Spleen (tissue), 11 donors: ENCODE measurements around the gene NLN. TPM values are rescaled to one million over a fixed set of nuclear protein-coding genes. Genes with fewer than 3 reads are reported as not detected.
A peak's percentile ranks its signal among the peaks of the same experiment; 100 is the strongest.

Source experiments
- DNase-seq: peaks from one replicate; pipeline ENCODE4 v3.0.0-alpha.2; 2020
- H3K27ac ChIP-seq, 8 donors: fragments of 200-600 bp; sonication (generic) in 7 of 8; 1 replicate in 4 of 8; 2 replicates in 4 of 8; pipeline versions ENCODE4 v1.5.0 to v1.8.0; 2016 to 2021; ENCODE audit warnings: inconsistent platforms in 4 of 8, mild to moderate bottlenecking in 4 of 8, moderate library complexity in 1 of 8
- H3K27me3 ChIP-seq, 7 donors: fragments of 200-600 bp; sonication (generic) in 6 of 7; replicated peaks in 1 of 7; 1 replicate in 4 of 7; 2 replicates in 3 of 7; pipeline versions ENCODE4 v1.5.0 to v1.8.0; 2016 to 2021; ENCODE audit warnings: inconsistent platforms in 3 of 7, mild to moderate bottlenecking in 1 of 7
- H3K36me3 ChIP-seq, 6 donors: fragments of 200-600 bp; sonication (generic) in 5 of 6; 1 replicate in 4 of 6; 2 replicates in 2 of 6; pipeline versions ENCODE4 v1.5.0 to v1.8.0; 2016 to 2021; ENCODE audit warnings: inconsistent platforms in 2 of 6
- H3K4me1 ChIP-seq, 6 donors: fragments of 200-600 bp; sonication (generic) in 5 of 6; 1 replicate in 3 of 6; 2 replicates in 3 of 6; pipeline versions ENCODE4 v1.5.0 to v1.8.0; 2016 to 2021; ENCODE audit warnings: inconsistent platforms in 3 of 6
- H3K4me3 ChIP-seq, 8 donors: fragments of 200-600 bp; sonication (generic) in 7 of 8; 1 replicate in 4 of 8; 2 replicates in 4 of 8; pipeline versions ENCODE4 v1.5.0 to v1.8.0; 2016 to 2021; ENCODE audit warnings: inconsistent platforms in 4 of 8, mild to moderate bottlenecking in 4 of 8, moderate library complexity in 2 of 8
- H3K9me3 ChIP-seq, 8 donors: fragments of 200-600 bp; sonication (generic) in 7 of 8; 1 replicate in 4 of 8; 2 replicates in 4 of 8; pipeline versions ENCODE4 v1.5.0 to v1.8.0; 2016 to 2021; ENCODE audit warnings: inconsistent platforms in 4 of 8
- POLR2A ChIP-seq, 3 donors: fragments of 450-650 bp; IDR thresholded peaks; one replicate each; pipeline ENCODE4 v1.5.1; 2017; ENCODE audit warnings: antibody characterized with exemption in 3 of 3, mild to moderate bottlenecking in 1 of 3
- POLR2AphosphoS5 ChIP-seq, 3 donors: sonication (generic); formaldehyde crosslinking; IDR thresholded peaks; one replicate each; pipeline ENCODE4 v1.5.1; 2017; ENCODE audit warnings: antibody characterized with exemption in 3 of 3
- WGBS, 5 donors: extraction: QIAGEN DNeasy Blood & Tissue Kit in 3 of 5; methylation state at CpG; one replicate each; pipeline versions ENCODE4 v1.1.5 to v1.1.7; 2013 to 2018; 5-methylcytosine and 5-hydroxymethylcytosine counted together
- intact Hi-C: fragments of 100-400 bp; cut with DNase I; formaldehyde crosslinking; loops from one replicate; pipeline ENCODE4 v1.15.0; 2023; ENCODE audit warnings: low total_unique reads
- polyA plus RNA-seq, 3 donors: library from polyadenylated mRNA; stranded (reverse); fragments of 200-250 nt; gene quantifications; one replicate each; pipeline ENCODE4 v1.2.1, GENCODE V29; 2013
- total RNA-seq, 7 donors: library from RNA; depleted of rRNA in 3 of 7; stranded (reverse); fragments of >200 nt in 3 of 7; fragmentation: NEBNext Ultra II Directional in 4 of 7; extraction: Animal tissue kit (Norgen Biotek cat#: 25700) in 4 of 7; gene quantifications; one replicate each; pipeline versions ENCODE4 v1.1.0 to v1.2.1, GENCODE V29; 2016 to 2021
- TF ChIP-seq, protein P1 (sequence below), 11 experiments: fragments of 200-600 bp in 7 of 11; fragments of 450-650 bp in 4 of 11; sonication (generic) in 4 of 11; IDR thresholded peaks in 8 of 11; conservative IDR thresholded peaks in 3 of 11; 1 replicate in 7 of 11; 2 replicates in 4 of 11; pipeline versions ENCODE4 v1.4.0 to v1.8.0; 2016 to 2021; ENCODE audit warnings: antibody characterized with exemption in 11 of 11, inconsistent platforms in 4 of 11, mild to moderate bottlenecking in 1 of 11
- donor health status: healthy with polysubstance abuse.
- donor health status: DM: no; HTN: no; CAD: no; lungs with moderate emphysema.
- donor health status: DM: no; HTN: no; CAD: no.
- donor health status: Bipolar disorder and iron deficiency.
- donor health status: healthy.
- donor health status: DM: no; HTN: no; CAD: no.
- donor health status: DM: yes; HTN: yes; CAD: no.

Gene NLN
- total and polyA plus RNA-seq, 10 donors = 1.3 to 24.8 (median 9.0) TPM

GRCh38 chr5:65862384-65862783 lies 140.4 kb downstream of the NLN start:
- H3K4me3 ChIP-seq = no peak overlapping the region
- no peak overlapping the region for H3K27ac ChIP-seq
- intact Hi-C loops = no loop called here
- DNase-seq = no peak
- peaks cover 0 to 9% (median 2%) of the 10 kb centered on the region in 6 donors for H3K4me1 ChIP-seq
- no peaks in the 10 kb centered on the region for H3K27me3 ChIP-seq
- TF ChIP-seq POLR2A (IDR thresholded peaks at IDR 0.05) = no peak
- TF ChIP-seq, protein P1, sequence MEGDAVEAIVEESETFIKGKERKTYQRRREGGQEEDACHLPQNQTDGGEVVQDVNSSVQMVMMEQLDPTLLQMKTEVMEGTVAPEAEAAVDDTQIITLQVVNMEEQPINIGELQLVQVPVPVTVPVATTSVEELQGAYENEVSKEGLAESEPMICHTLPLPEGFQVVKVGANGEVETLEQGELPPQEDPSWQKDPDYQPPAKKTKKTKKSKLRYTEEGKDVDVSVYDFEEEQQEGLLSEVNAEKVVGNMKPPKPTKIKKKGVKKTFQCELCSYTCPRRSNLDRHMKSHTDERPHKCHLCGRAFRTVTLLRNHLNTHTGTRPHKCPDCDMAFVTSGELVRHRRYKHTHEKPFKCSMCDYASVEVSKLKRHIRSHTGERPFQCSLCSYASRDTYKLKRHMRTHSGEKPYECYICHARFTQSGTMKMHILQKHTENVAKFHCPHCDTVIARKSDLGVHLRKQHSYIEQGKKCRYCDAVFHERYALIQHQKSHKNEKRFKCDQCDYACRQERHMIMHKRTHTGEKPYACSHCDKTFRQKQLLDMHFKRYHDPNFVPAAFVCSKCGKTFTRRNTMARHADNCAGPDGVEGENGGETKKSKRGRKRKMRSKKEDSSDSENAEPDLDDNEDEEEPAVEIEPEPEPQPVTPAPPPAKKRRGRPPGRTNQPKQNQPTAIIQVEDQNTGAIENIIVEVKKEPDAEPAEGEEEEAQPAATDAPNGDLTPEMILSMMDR (IDR thresholded peaks at IDR 0.05 in 8 of 11, conservative IDR thresholded peaks at IDR 0.05 in 3 of 11) = no peak
- TF ChIP-seq POLR2AphosphoS5 (IDR thresholded peaks at IDR 0.05) = no peak
- no peaks in the 10 kb centered on the region for H3K9me3 ChIP-seq
- no peaks in the 10 kb centered on the region for H3K36me3 ChIP-seq

GRCh38 chr5:65863747-65864146 lies 141.7 kb downstream of the NLN start:
- H3K36me3 ChIP-seq = no peaks in the 10 kb centered on the region
- intact Hi-C loops = no loop called here
- DNase-seq = no peak
- 86 to 93% (median 93%) methylated on average over 2 of the region's 2 CpGs for WGBS, 5 donors
- H3K4me3 ChIP-seq = no peak overlapping the region
- H3K9me3 ChIP-seq = no peaks in the 10 kb centered on the region
- no peak for TF ChIP-seq POLR2A (IDR thresholded peaks at IDR 0.05)
- TF ChIP-seq POLR2AphosphoS5 (IDR thresholded peaks at IDR 0.05) = no peak
- TF ChIP-seq, protein P1 (IDR thresholded peaks at IDR 0.05 in 8 of 11, conservative IDR thresholded peaks at IDR 0.05 in 3 of 11) = no peak
- no peaks in the 10 kb centered on the region for H3K27me3 ChIP-seq
- peaks cover 0 to 13% (median 2%) of the 10 kb centered on the region in 6 donors for H3K4me1 ChIP-seq
- H3K27ac ChIP-seq = no peak overlapping the region

GRCh38 chr5:65866837-65867521 lies 145.0 kb downstream of the NLN start:
- TF ChIP-seq, protein P1 (IDR thresholded peaks at IDR 0.05 in 8 of 11, conservative IDR thresholded peaks at IDR 0.05 in 3 of 11) = no peak
- no peak for TF ChIP-seq POLR2AphosphoS5 (IDR thresholded peaks at IDR 0.05)
- no peak for TF ChIP-seq POLR2A (IDR thresholded peaks at IDR 0.05)
- H3K4me1 ChIP-seq = peaks cover 0 to 13% (median 2%) of the 10 kb centered on the region in 6 donors
- H3K27me3 ChIP-seq = no peaks in the 10 kb centered on the region
- WGBS, 5 donors = 26 to 40% (median 29%) methylated on average over 6 of the region's 6 CpGs
- peaks cover 0 to 7% (median under 1%) of the 10 kb centered on the region in 8 donors for H3K9me3 ChIP-seq
- H3K36me3 ChIP-seq = no peaks in the 10 kb centered on the region
- H3K27ac ChIP-seq = peak overlapping the region in 3 of 8 donors; percentile 15 to 32 (median 20)
- H3K4me3 ChIP-seq = peak overlapping the region in 1 of 8 donors; percentile 30
- DNase-seq = no peak
- intact Hi-C loops = no loop called here

- Histone ChIP-seq H3K27me3 (no peaks in the 10 kb centered on the region), H3K4me3 (no peak overlapping the region), H3K4me1 (peaks cover 0 to 13% (median 2%) of the 10 kb centered on the region in 6 donors), H3K9me3 (peaks cover 0 to 9% (median 2%) of the 10 kb centered on the region in 8 donors), H3K36me3 (no peaks in the 10 kb centered on the region), H3K27ac (peak overlapping the region in 3 of 8 donors; percentile 15 to 32 (median 20))
- TF ChIP-seq POLR2AphosphoS5 (IDR thresholded peaks at IDR 0.05) = no peak
- no peak for TF ChIP-seq POLR2A (IDR thresholded peaks at IDR 0.05)
- TF ChIP-seq, protein P1 (IDR thresholded peaks at IDR 0.05 in 8 of 11, conservative IDR thresholded peaks at IDR 0.05 in 3 of 11) = no peak
- 61 to 71% (median 67%) methylated on average over 11 of the region's 11 CpGs for WGBS, 5 donors
- no peak for DNase-seq
- intact Hi-C loops = no loop called here
Observed at GRCh38 chr5:65867542-65868195, 145.7 kb downstream of the NLN start.
